Measurements from ENCODE around the gene CYTL1.

DNA sequence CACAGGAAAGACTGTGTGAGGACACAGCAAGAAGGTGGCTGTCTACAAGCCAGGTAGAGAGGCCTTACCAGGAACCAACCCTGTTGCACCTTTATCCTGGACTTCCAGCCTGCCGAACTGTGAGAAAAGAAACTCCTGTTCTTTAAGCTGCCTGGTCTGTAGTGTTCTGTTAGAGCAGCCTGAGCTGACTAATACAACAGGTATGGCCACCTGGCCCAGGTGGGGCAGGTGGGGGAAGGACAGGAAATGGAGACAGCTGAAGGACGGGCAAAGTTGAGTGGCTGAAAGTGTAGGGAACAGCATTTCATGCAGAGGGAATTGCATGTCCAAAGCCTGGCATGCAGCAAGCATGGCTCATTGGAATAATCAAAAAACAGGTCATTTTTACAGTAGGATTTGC lies 35.1 kb downstream of the CYTL1 start:
- TF ChIP-seq, protein P1, sequence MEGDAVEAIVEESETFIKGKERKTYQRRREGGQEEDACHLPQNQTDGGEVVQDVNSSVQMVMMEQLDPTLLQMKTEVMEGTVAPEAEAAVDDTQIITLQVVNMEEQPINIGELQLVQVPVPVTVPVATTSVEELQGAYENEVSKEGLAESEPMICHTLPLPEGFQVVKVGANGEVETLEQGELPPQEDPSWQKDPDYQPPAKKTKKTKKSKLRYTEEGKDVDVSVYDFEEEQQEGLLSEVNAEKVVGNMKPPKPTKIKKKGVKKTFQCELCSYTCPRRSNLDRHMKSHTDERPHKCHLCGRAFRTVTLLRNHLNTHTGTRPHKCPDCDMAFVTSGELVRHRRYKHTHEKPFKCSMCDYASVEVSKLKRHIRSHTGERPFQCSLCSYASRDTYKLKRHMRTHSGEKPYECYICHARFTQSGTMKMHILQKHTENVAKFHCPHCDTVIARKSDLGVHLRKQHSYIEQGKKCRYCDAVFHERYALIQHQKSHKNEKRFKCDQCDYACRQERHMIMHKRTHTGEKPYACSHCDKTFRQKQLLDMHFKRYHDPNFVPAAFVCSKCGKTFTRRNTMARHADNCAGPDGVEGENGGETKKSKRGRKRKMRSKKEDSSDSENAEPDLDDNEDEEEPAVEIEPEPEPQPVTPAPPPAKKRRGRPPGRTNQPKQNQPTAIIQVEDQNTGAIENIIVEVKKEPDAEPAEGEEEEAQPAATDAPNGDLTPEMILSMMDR (IDR thresholded peaks at IDR 0.05), result no peak
- TF ChIP-seq POLR2A (IDR thresholded peaks at IDR 0.05), result no peak

Data from adrenal gland (tissue), 5 donors.